DND-41 (cell line): ENCODE results near the gene LFNG.

Source experiments
- ATAC-seq: fragments of 200-7000 bp; cut with Tn5 transposase; 3 replicates; pipeline ENCODE4 v1.9.1; 2021; ENCODE audit warnings: low read depth; ENCODE audit not compliant: insufficient read depth
- DNase-seq: peaks from one replicate; pipeline ENCODE4 v3.0.0-alpha.2; 2020
- H2AFZ ChIP-seq: 2 replicates; pipeline ENCODE4 v1.6.0; 2012; ENCODE audit warnings: low read depth, low read length
- H3K27ac ChIP-seq: 2 replicates; pipeline ENCODE4 v1.5.1; 2012; ENCODE audit warnings: low read length, inconsistent platforms
- H3K27me3 ChIP-seq: fragments of 200-600 bp; sonication (generic); 2 replicates; pipeline ENCODE4 v1.6.0; 2012; ENCODE audit warnings: low read length, mild to moderate bottlenecking, inconsistent platforms; ENCODE audit not compliant: insufficient read depth, poor library complexity
- H3K36me3 ChIP-seq: 2 replicates; pipeline ENCODE4 v1.5.1; 2012; ENCODE audit warnings: low read length, inconsistent platforms; ENCODE audit not compliant: insufficient read depth
- H3K4me1 ChIP-seq: 2 replicates; pipeline ENCODE4 v1.5.1; 2012; ENCODE audit warnings: mild to moderate bottlenecking, low read length; ENCODE audit not compliant: insufficient read depth
- H3K4me2 ChIP-seq: 2 replicates; pipeline ENCODE4 v1.6.0; 2012; ENCODE audit warnings: mild to moderate bottlenecking, moderate library complexity, low read length, inconsistent platforms; ENCODE audit not compliant: insufficient read depth
- H3K4me3 ChIP-seq, 2 experiments: fragments of 200-600 bp in 1 of 2; shearing (Covaris generic) in 1 of 2; 2 replicates each; pipeline ENCODE4 v1.5.1; 2012 to 2016; ENCODE audit warnings: inconsistent platforms in 2 of 2, low read length in 2 of 2, mild to moderate bottlenecking in 2 of 2, low read depth in 1 of 2, moderate library complexity in 1 of 2
- H3K79me2 ChIP-seq: 2 replicates; pipeline ENCODE4 v1.6.0; 2012; ENCODE audit warnings: low read length, inconsistent platforms; ENCODE audit not compliant: insufficient read depth
- H3K9ac ChIP-seq: 2 replicates; pipeline ENCODE4 v1.6.0; 2012; ENCODE audit warnings: low read depth, mild to moderate bottlenecking, inconsistent platforms, low read length, moderate library complexity
- H3K9me3 ChIP-seq: 2 replicates; pipeline ENCODE4 v1.5.1; 2012; ENCODE audit warnings: low read length, moderate library complexity, mild to moderate bottlenecking, inconsistent platforms; ENCODE audit not compliant: insufficient read depth, severe bottlenecking
- H4K20me1 ChIP-seq: 2 replicates; pipeline ENCODE4 v1.6.0; 2012; ENCODE audit warnings: low read length; ENCODE audit not compliant: insufficient read depth
- CTCF ChIP-seq: IDR thresholded peaks from 2 replicates; pipeline ENCODE4 v1.5.1; 2012; ENCODE audit warnings: borderline replicate concordance, low read length, moderate library complexity, mild to moderate bottlenecking; ENCODE audit not compliant: poor library complexity, severe bottlenecking; ENCODE audit errors: extremely low read depth
- EZH2 ChIP-seq: IDR thresholded peaks from 3 replicates; pipeline ENCODE4 v1.6.1; 2012; ENCODE audit warnings: borderline replicate concordance, low read depth, mild to moderate bottlenecking, moderate library complexity, low read length, inconsistent platforms; ENCODE audit not compliant: severe bottlenecking

The LFNG gene

GRCh38 chr7:2551418-2551817 is 31.8 kb downstream of the LFNG start:
- Histone ChIP-seq H3K4me3 (no peak overlapping the region), H3K4me2 (no peak overlapping the region), H4K20me1 (peaks cover 12% of the 10 kb centered on the region), H3K79me2 (peaks cover 38% of the 10 kb centered on the region), H3K4me1 (peaks cover 29% of the 10 kb centered on the region), H3K9ac (no peak overlapping the region), H3K27me3 (no peaks in the 10 kb centered on the region), H3K9me3 (no peaks in the 10 kb centered on the region), H2AFZ (no peak overlapping the region), H3K27ac (no peak overlapping the region), H3K36me3 (peaks cover 41% of the 10 kb centered on the region)
- TF ChIP-seq CTCF (no peak), EZH2 (no peak)
- no peak for DNase-seq
- ATAC-seq = no peak

DNA sequence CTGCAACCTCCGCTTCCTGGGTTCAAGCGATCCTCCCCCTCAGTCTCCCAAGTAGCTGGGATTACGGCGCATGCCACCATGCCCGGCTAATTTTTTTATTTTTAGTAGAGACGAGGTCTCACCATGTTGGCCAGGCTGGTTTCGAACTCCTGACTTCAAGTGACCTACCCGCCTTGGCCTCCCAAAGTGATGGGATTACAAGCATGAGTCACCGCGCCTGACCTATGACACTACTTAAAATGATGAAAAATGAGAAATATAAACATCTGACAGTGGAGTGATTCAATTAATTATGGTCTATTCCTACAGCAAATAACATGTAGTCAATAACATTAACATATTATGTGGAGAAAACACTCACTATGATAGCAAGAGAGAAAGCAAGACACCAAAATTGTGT is 33.5 kb downstream of the LFNG start:
- no peak overlapping the region for H3K27ac ChIP-seq
- H3K4me2 ChIP-seq = peak overlapping the region; percentile 100; the same call in 1 of the 2 replicates
- DNase-seq = no peak
- TF ChIP-seq CTCF (no peak), EZH2 (no peak)
- H3K27me3 ChIP-seq = no peaks in the 10 kb centered on the region
- H3K9ac ChIP-seq = no peak overlapping the region
- no peak for ATAC-seq
- peaks cover 31% of the 10 kb centered on the region for H3K4me1 ChIP-seq
- no peaks in the 10 kb centered on the region for H3K9me3 ChIP-seq
- peaks cover 35% of the 10 kb centered on the region for H3K79me2 ChIP-seq
- peaks cover 26% of the 10 kb centered on the region for H3K36me3 ChIP-seq
- no peak overlapping the region for H3K4me3 ChIP-seq
- no peak overlapping the region for H2AFZ ChIP-seq
- peaks cover 5% of the 10 kb centered on the region for H4K20me1 ChIP-seq

GRCh38 chr7:2553831-2554581 is 34.4 kb downstream of the LFNG start:
- H3K9me3 ChIP-seq = no peaks in the 10 kb centered on the region
- peaks cover 22% of the 10 kb centered on the region for H3K36me3 ChIP-seq
- H4K20me1 ChIP-seq = peaks cover 5% of the 10 kb centered on the region
- H3K27ac ChIP-seq = peak overlapping the region; percentile 100
- peaks cover 37% of the 10 kb centered on the region for H3K4me1 ChIP-seq
- peak overlapping the region; percentile 98; the same call in 1 of the 2 replicates for H2AFZ ChIP-seq
- no peaks in the 10 kb centered on the region for H3K27me3 ChIP-seq
- H3K9ac ChIP-seq = peak overlapping the region; percentile 99
- no peak for ATAC-seq
- TF ChIP-seq EZH2 = no peak
- TF ChIP-seq CTCF = no peak
- H3K4me2 ChIP-seq = peak overlapping the region; percentile 100
- DNase-seq = no peak
- peak overlapping the region; percentile 87 to 97 for H3K4me3 ChIP-seq
- H3K79me2 ChIP-seq = peaks cover 35% of the 10 kb centered on the region
